ENCODE results near the gene TIMM44. TPM values are rescaled to one million over a fixed set of nuclear protein-coding genes. Genes with fewer than 3 reads are reported as not detected.

TIMM44 gene
- total and polyA plus RNA-seq, 10 of the 15 experiments (the other 5 are each of a cell fraction or from before 2014, with no cell fraction given), result 6.6 to 90.7 (median 57.6) TPM

- TF ChIP-seq ZNF207 (IDR thresholded peaks at IDR 0.05; ENCODE audit: borderline replicate concordance) (no peak), HSF1 (IDR thresholded peaks at IDR 0.05; ENCODE audit: low read depth, low read length) (no peak)
Measured at GRCh38 chr19:7963566-7963965, 20.1 kb upstream of the TIMM44 start (continued).

DNA sequence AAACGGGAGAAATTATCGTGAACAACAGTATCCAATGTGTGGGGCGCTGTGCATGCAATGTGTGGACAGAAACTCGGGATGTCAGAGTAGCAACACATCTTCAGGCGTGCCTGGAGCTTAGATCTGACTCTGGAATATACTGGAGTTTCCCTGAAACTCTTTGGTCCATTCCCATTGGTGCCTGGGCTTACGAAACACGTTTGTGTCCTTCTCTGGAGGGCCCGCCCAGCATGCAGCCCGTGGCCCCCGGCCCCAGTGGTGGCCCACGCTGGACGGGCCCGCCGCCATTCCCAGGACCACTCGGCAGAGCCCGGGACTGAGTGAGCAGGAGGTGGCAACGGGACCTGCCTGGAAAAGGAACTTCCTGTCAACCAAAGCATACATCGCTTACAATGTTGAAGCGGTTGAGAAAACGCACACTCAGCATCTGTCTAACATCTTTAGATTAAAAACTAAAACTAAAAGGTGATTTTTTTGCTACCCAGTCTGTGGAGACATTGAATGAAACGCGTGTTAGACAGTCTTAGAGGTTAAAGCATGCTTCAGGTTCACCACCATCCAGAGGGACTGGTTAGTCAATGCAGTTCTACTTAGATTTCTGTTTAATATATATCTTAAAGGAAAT lies 19.3 kb upstream of the TIMM44 start:
- SMC1A ChIA-PET (ENCODE audit: uncharacterized antibody, unreplicated experiment), result no interaction called here
- TF ChIP-seq RUNX3 (IDR thresholded peaks at IDR 0.05; ENCODE audit: low read length), result no peak
- no peak for TF ChIP-seq ZNF274 (IDR thresholded peaks at IDR 0.05; ENCODE audit: insufficient read depth, insufficient read length)
- no peak for TF ChIP-seq SPI1 (IDR thresholded peaks at IDR 0.05; ENCODE audit: borderline replicate concordance, insufficient read depth, low read depth, low read length)
- TSS peak; percentile 21 for BruUV-seq (replicated peaks)
- H3K4me2 ChIP-seq (ENCODE audit: control insufficient read depth, insufficient read depth), result no peak overlapping the region
- no peaks in the 10 kb centered on the region for H4K20me1 ChIP-seq (ENCODE audit: control insufficient read depth, insufficient read depth)
- H3K4me1 ChIP-seq (ENCODE audit: control insufficient read depth, insufficient read depth, low read length), result no peaks in the 10 kb centered on the region
- H3K9ac ChIP-seq (ENCODE audit: control insufficient read depth, insufficient read depth, low read length), result no peak overlapping the region
- in situ Hi-C loops (cut with MboI) (no loop called here), intact Hi-C loops (cut with micrococcal nuclease; ENCODE audit: unreplicated experiment) (no loop called here)
- no peak overlapping the region for H3K4me3 ChIP-seq
- DNase-seq (ENCODE audit: low read depth, low spot score) (no peak), ATAC-seq (no peak), FAIRE-seq (no peak)
- no peaks in the 10 kb centered on the region for H3K9me3 ChIP-seq (replicated peaks; ENCODE audit: control insufficient read depth, insufficient read depth, low read length)
- RAD21 ChIA-PET (ENCODE audit: unreplicated experiment), result no interaction called here
- CTCF ChIA-PET, result no interaction called here
- H3K79me2 ChIP-seq (ENCODE audit: control insufficient read depth, insufficient read depth, low read length), result no peaks in the 10 kb centered on the region
- H2AFZ ChIP-seq (ENCODE audit: control insufficient read depth, low read depth, low read length), result no peak overlapping the region
- H3K27me3 ChIP-seq (replicated peaks in 1 of 2; ENCODE audit: control insufficient read depth in 2 of 2, insufficient read depth in 2 of 2, low read length in 1 of 2), result no peaks in the 10 kb centered on the region
- H3K36me3 ChIP-seq (ENCODE audit: control insufficient read depth in 2 of 2, insufficient read depth in 2 of 2, low read length in 1 of 2), result peaks cover 22 to 25% of the 10 kb centered on the region in 2 experiments; a peak in 3 of 4 replicates
- H3K27ac ChIP-seq (ENCODE audit: control insufficient read depth, insufficient read depth), result no peak overlapping the region
- 91% methylated on average over 22 of the region's 22 CpGs for WGBS (ENCODE audit: insufficient coverage, insufficient replicate concordance, low lambda C conversion rate, missing lambda C conversion rate)
- POLR2A ChIA-PET, result no interaction called here

Data from GM12878 (cell line).